ENCODE data around the gene SAMD8. TPM values are rescaled to one million over a fixed set of nuclear protein-coding genes. Genes with fewer than 3 reads are reported as not detected.
"Not testable (repeated sequence)": the region's sequence is repeated elsewhere in the genome, so short reads cannot be mapped to it uniquely, and the experiment has no call there.

SAMD8 gene
- total RNA-seq, 1 donor, result 38.1 TPM

- TF ChIP-seq CTCF (IDR thresholded peaks at IDR 0.05; ENCODE audit: insufficient read depth, low read length), result no peak
- no peak for DNase-seq (ENCODE audit: low read depth)
- H3K4me3 ChIP-seq (ENCODE audit: low read depth, low read length), result no peak overlapping the region
Measured at GRCh38 chr10:75129537-75129936, 18.1 kb downstream of the SAMD8 start.

GRCh38 chr10:75133701-75134100 is 22.2 kb downstream of the SAMD8 start:
- DNase-seq (ENCODE audit: low read depth), result not testable (repeated sequence)

GRCh38 chr10:75136346-75136745 is 24.9 kb downstream of the SAMD8 start:
- H3K4me3 ChIP-seq (ENCODE audit: low read depth, low read length), result no peak overlapping the region
- no peak for TF ChIP-seq CTCF (IDR thresholded peaks at IDR 0.05; ENCODE audit: insufficient read depth, low read length)
- DNase-seq (ENCODE audit: low read depth), result no peak

More at GRCh38 chr10:75133701-75134100, 22.2 kb downstream of the SAMD8 start:
- H3K4me3 ChIP-seq (ENCODE audit: low read depth, low read length), result not testable (repeated sequence)

- TF ChIP-seq CTCF (IDR thresholded peaks at IDR 0.05; ENCODE audit: insufficient read depth, low read length), result no peak
- DNase-seq (ENCODE audit: low read depth), result peak; percentile 67
- H3K4me3 ChIP-seq (ENCODE audit: low read depth, low read length), result no peak overlapping the region
Measured at GRCh38 chr10:75137533-75138438, 26.3 kb downstream of the SAMD8 start.

- TF ChIP-seq CTCF (IDR thresholded peaks at IDR 0.05; ENCODE audit: insufficient read depth, low read length), result no peak
- DNase-seq (ENCODE audit: low read depth), result no peak
- no peak overlapping the region for H3K4me3 ChIP-seq (ENCODE audit: low read depth, low read length)
Measured at GRCh38 chr10:75140246-75140645, 28.8 kb downstream of the SAMD8 start.

- no peak for TF ChIP-seq CTCF (IDR thresholded peaks at IDR 0.05; ENCODE audit: insufficient read depth, low read length)
- H3K4me3 ChIP-seq (ENCODE audit: low read depth, low read length), result no peak overlapping the region
- peak; percentile 45 for DNase-seq (ENCODE audit: low read depth)
Measured at GRCh38 chr10:75143353-75143752, 31.9 kb downstream of the SAMD8 start.

- H3K4me3 ChIP-seq (ENCODE audit: low read depth, low read length), result no peak overlapping the region
- no peak for TF ChIP-seq CTCF (IDR thresholded peaks at IDR 0.05; ENCODE audit: insufficient read depth, low read length)
- no peak for DNase-seq (ENCODE audit: low read depth)
Measured at GRCh38 chr10:75145590-75145989, 34.1 kb downstream of the SAMD8 start.
